Neural cell (in vitro differentiated cells): ENCODE results near the gene FBLN5. TPM values are rescaled to one million over a fixed set of nuclear protein-coding genes. Genes with fewer than 3 reads are reported as not detected.

ENCODE experiments used
- H2AFZ ChIP-seq: fragments of 200-600, 300-800 bp; sonication (generic), shearing (Covaris generic); 2 replicates; pipeline ENCODE4 v1.6.0; 2014; ENCODE audit warnings: low read depth, mild to moderate bottlenecking, antibody characterized with exemption, low read length, moderate library complexity
- H3F3A ChIP-seq: fragments of 200-600 bp; shearing (Covaris generic); 2 replicates; pipeline ENCODE4 v1.6.1; 2016; ENCODE audit warnings: mild to moderate bottlenecking, moderate library complexity, mixed read lengths, antibody characterized with exemption, low read length; ENCODE audit not compliant: insufficient read depth, poor library complexity, severe bottlenecking
- H3K27ac ChIP-seq: fragments of 200-600, 300-800 bp; sonication (generic), shearing (Covaris generic); 2 replicates; pipeline ENCODE4 v1.5.1; 2014; ENCODE audit warnings: mild to moderate bottlenecking, low read length, moderate library complexity
- H3K27me3 ChIP-seq: fragments of 300-800, 200-600 bp; sonication (generic), shearing (Covaris generic); 2 replicates; pipeline ENCODE4 v1.6.0; 2014; ENCODE audit warnings: mild to moderate bottlenecking, low read depth, low read length, moderate library complexity; ENCODE audit not compliant: insufficient read depth
- H3K36me3 ChIP-seq: fragments of 300-800, 200-600 bp; sonication (generic), shearing (Covaris generic); 2 replicates; pipeline ENCODE4 v1.5.1; 2014; ENCODE audit warnings: mild to moderate bottlenecking, antibody characterized with exemption, low read length, moderate library complexity; ENCODE audit not compliant: insufficient read depth
- H3K4me2 ChIP-seq: fragments of 300-800, 200-600 bp; sonication (generic), shearing (Covaris generic); 2 replicates; pipeline ENCODE4 v1.6.0; 2014; ENCODE audit warnings: mild to moderate bottlenecking, low read length
- H3K4me3 ChIP-seq: fragments of 300-800, 200-600 bp; sonication (generic), shearing (Covaris generic); 2 replicates; pipeline ENCODE4 v1.5.1; 2014; ENCODE audit warnings: mild to moderate bottlenecking, low read length, moderate library complexity
- H3K79me2 ChIP-seq: fragments of 200-600 bp; shearing (Covaris generic); replicated peaks from 2 replicates; pipeline ENCODE4 v1.6.0; 2014; ENCODE audit warnings: mild to moderate bottlenecking, low read length, moderate library complexity; ENCODE audit not compliant: insufficient read depth
- H3K9ac ChIP-seq: fragments of 300-800, 200-600 bp; sonication (generic), shearing (Covaris generic); 2 replicates; pipeline ENCODE4 v1.6.1; 2016; ENCODE audit warnings: mild to moderate bottlenecking, low read length, mixed read lengths
- H3K9me2 ChIP-seq: fragments of 200-600 bp; shearing (Covaris generic); 2 replicates; pipeline ENCODE4 v1.6.1; 2016; ENCODE audit warnings: mild to moderate bottlenecking, low read length, mixed read lengths; ENCODE audit not compliant: insufficient read depth
- H3K9me3 ChIP-seq: fragments of 200-600, 300-800 bp; sonication (generic), shearing (Covaris generic); 2 replicates; pipeline ENCODE4 v1.6.1; 2016; ENCODE audit warnings: mild to moderate bottlenecking, mixed run types, low read length, moderate library complexity, mixed read lengths
- H4K20me1 ChIP-seq: fragments of 200-600 bp; shearing (Covaris generic); 2 replicates; pipeline ENCODE4 v1.6.1; 2016; ENCODE audit warnings: mild to moderate bottlenecking, mixed run types; ENCODE audit not compliant: insufficient read depth
- CTCF ChIP-seq: fragments of 450-650 bp; IDR thresholded peaks from 2 replicates; pipeline ENCODE4 v1.5.1; 2014; ENCODE audit warnings: antibody characterized with exemption, mild to moderate bottlenecking, moderate library complexity; ENCODE audit not compliant: poor library complexity, severe bottlenecking
- EP300 ChIP-seq: fragments of 450-650 bp; conservative IDR thresholded peaks from 2 replicates; pipeline ENCODE4 v1.6.1; 2014; ENCODE audit warnings: antibody characterized with exemption, mild to moderate bottlenecking, moderate library complexity; ENCODE audit not compliant: poor library complexity, severe bottlenecking
- EZH2 ChIP-seq: fragments of 200-600, 300-800 bp; shearing (Covaris generic), sonication (generic); IDR thresholded peaks from 2 replicates; pipeline ENCODE4 v1.6.1; 2014; ENCODE audit warnings: antibody characterized with exemption, low read length, borderline replicate concordance, mild to moderate bottlenecking; ENCODE audit not compliant: insufficient read depth, poor library complexity, severe bottlenecking
- MXI1 ChIP-seq: fragments of 450-650 bp; conservative IDR thresholded peaks from 2 replicates; pipeline ENCODE4 v1.6.1; 2014; ENCODE audit warnings: antibody characterized with exemption, mild to moderate bottlenecking; ENCODE audit not compliant: poor library complexity, severe bottlenecking
- POLR2AphosphoS5 ChIP-seq: IDR thresholded peaks from 2 replicates; pipeline ENCODE4 v1.6.1; 2012
- RAD21 ChIP-seq: fragments of 450-650 bp; conservative IDR thresholded peaks from 2 replicates; pipeline ENCODE4 v1.6.1; 2014; ENCODE audit warnings: antibody characterized with exemption, mild to moderate bottlenecking, moderate library complexity
- REST ChIP-seq: IDR thresholded peaks from 2 replicates; pipeline ENCODE4 v1.6.1; 2012; ENCODE audit warnings: borderline replicate concordance
- SMC3 ChIP-seq: fragments of 450-650 bp; conservative IDR thresholded peaks from 2 replicates; pipeline ENCODE4 v1.6.1; 2014; ENCODE audit warnings: antibody characterized with exemption, mild to moderate bottlenecking, moderate library complexity; ENCODE audit not compliant: poor library complexity
- TAF1 ChIP-seq: IDR thresholded peaks from 2 replicates; pipeline ENCODE4 v1.6.1; 2012; ENCODE audit warnings: low read depth
- polyA plus RNA-seq: library from polyadenylated mRNA; depleted of rRNA; stranded (reverse); fragments of >200 nt; gene quantifications from 2 replicates; pipeline ENCODE4 v1.2.3, GENCODE V29; 2014

Gene FBLN5
- polyA plus RNA-seq, 1 donor from 2014 or later = 1.5 TPM

DNA sequence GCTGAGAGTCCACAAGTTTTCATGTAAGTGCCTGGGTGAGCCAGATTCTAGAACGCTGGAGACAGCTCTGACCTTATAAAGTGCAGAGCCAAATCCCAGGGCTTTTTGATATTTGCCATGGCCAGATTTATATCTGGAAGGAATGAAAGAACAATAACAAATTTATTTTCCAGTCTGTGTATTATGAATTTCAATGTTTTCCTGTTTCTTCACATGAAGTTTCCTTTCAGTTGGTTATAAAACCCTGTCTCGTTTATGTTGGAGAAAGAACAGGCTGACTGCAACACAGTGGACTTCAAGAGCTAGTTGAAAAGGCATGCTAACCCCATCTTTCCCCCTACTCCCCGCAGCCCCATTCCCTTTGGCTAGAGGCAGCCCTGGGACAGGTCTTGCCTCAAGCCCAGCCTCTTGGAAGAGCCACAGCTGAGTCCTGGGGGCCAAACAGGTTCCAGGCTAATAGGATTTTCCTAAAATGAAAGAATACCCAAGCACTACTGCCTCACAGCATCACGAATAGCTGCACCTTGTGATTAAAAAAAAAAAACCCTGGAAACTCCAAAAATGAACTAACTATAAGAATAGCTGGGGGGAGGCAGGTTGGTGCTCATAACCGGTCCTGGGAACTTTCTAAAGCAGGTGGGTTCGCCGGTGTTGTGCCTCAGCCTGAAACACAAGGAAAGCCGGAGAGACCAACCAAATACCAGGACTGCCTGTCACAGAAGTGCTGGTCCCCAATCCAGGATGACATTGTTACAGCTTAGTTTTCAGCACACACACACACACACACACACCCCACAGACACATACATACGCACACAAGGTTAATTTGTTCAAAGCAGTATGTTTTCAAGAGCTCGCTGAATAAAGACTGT is 1.5 kb downstream of the FBLN5 start:
- H3K27ac ChIP-seq = no peak overlapping the region
- no peak overlapping the region for H3K4me3 ChIP-seq
- no peaks in the 10 kb centered on the region for H4K20me1 ChIP-seq
- H3K9me3 ChIP-seq = no peaks in the 10 kb centered on the region
- H3K9me2 ChIP-seq = no peaks in the 10 kb centered on the region
- no peak overlapping the region for H3K9ac ChIP-seq
- H3K79me2 ChIP-seq = no peaks in the 10 kb centered on the region
- no peak overlapping the region for H3K4me2 ChIP-seq
- no peaks in the 10 kb centered on the region for H3K36me3 ChIP-seq
- TF ChIP-seq TAF1 = no peak
- TF ChIP-seq CTCF = no peak
- no peak for TF ChIP-seq MXI1
- TF ChIP-seq RAD21 = no peak
- no peak for TF ChIP-seq REST
- H3K27me3 ChIP-seq = peaks cover 24% of the 10 kb centered on the region
- no peaks in the 10 kb centered on the region for H3F3A ChIP-seq
- H2AFZ ChIP-seq = no peak overlapping the region

GRCh38 chr14:91942946-91943345 is 4.5 kb downstream of the FBLN5 start:
- Histone ChIP-seq H3K4me3 (no peak overlapping the region), H3K36me3 (no peaks in the 10 kb centered on the region), H3K27me3 (peaks cover 19% of the 10 kb centered on the region), H3K27ac (no peak overlapping the region), H3K9ac (no peak overlapping the region), H3K4me2 (no peak overlapping the region), H3K9me3 (no peaks in the 10 kb centered on the region), H3K9me2 (no peaks in the 10 kb centered on the region), H4K20me1 (no peaks in the 10 kb centered on the region), H3K79me2 (no peaks in the 10 kb centered on the region), H2AFZ (no peak overlapping the region), H3F3A (no peaks in the 10 kb centered on the region)
- TF ChIP-seq POLR2AphosphoS5 = no peak
- TF ChIP-seq RAD21 = no peak
- no peak for TF ChIP-seq CTCF
- no peak for TF ChIP-seq EZH2
- no peak for TF ChIP-seq REST
- TF ChIP-seq EP300 = no peak
- no peak for TF ChIP-seq TAF1
- TF ChIP-seq MXI1 = no peak
- TF ChIP-seq SMC3 = no peak
